Mesenchymal stem cell (in vitro differentiated cells and primary cell): ENCODE measurements around the gene AP4E1.

Experiments
- DNase-seq: peaks from one replicate; pipeline ENCODE4 v3.0.0-alpha.2; 2013
- H2AFZ ChIP-seq: one replicate; pipeline ENCODE4 v1.6.1; 2013; ENCODE audit warnings: low read depth, mild to moderate bottlenecking, control low read depth, inconsistent platforms, low read length, moderate library complexity
- H2AK5ac ChIP-seq: 2 replicates; pipeline ENCODE4 v1.6.1; 2013; ENCODE audit warnings: low read length, moderate library complexity, mild to moderate bottlenecking, inconsistent platforms; ENCODE audit not compliant: severe bottlenecking
- H2BK120ac ChIP-seq: one replicate; pipeline ENCODE4 v1.6.1; 2013; ENCODE audit warnings: low read depth, mild to moderate bottlenecking, inconsistent platforms, low read length, moderate library complexity
- H2BK12ac ChIP-seq, 2 experiments: one replicate each; pipeline ENCODE4 v1.6.1; 2013; ENCODE audit warnings: inconsistent platforms in 2 of 2, low read length in 2 of 2, mild to moderate bottlenecking in 2 of 2, moderate library complexity in 2 of 2, control low read depth in 1 of 2
- H2BK15ac ChIP-seq: one replicate; pipeline ENCODE4 v1.6.1; 2013; ENCODE audit warnings: mild to moderate bottlenecking, low read depth, inconsistent platforms; ENCODE audit not compliant: poor library complexity, severe bottlenecking
- H2BK5ac ChIP-seq: 2 replicates; pipeline ENCODE4 v1.6.1; 2013; ENCODE audit warnings: low read depth, mild to moderate bottlenecking, low read length, control low read depth, inconsistent platforms; ENCODE audit not compliant: poor library complexity, severe bottlenecking
- H3K14ac ChIP-seq, 2 experiments: one replicate each; pipeline ENCODE4 v1.6.1; 2013; ENCODE audit warnings: inconsistent platforms in 2 of 2, low read length in 2 of 2, control low read depth in 1 of 2, mild to moderate bottlenecking in 1 of 2, moderate library complexity in 1 of 2
- H3K18ac ChIP-seq, 2 experiments: one replicate each; pipeline ENCODE4 v1.6.1; 2013; ENCODE audit warnings: inconsistent platforms in 2 of 2, low read length in 2 of 2, control low read depth in 1 of 2, low read depth in 1 of 2, mild to moderate bottlenecking in 1 of 2
- H3K23ac ChIP-seq, 2 experiments: one replicate each; pipeline ENCODE4 v1.6.1; 2013; ENCODE audit warnings: inconsistent platforms in 2 of 2, low read length in 2 of 2, mild to moderate bottlenecking in 2 of 2, moderate library complexity in 2 of 2, control low read depth in 1 of 2
- H3K27ac ChIP-seq: 2 replicates; pipeline ENCODE4 v1.5.1; 2013; ENCODE audit warnings: mild to moderate bottlenecking, moderate library complexity, low read length, control low read depth, inconsistent platforms; ENCODE audit not compliant: poor library complexity, severe bottlenecking
- H3K27me3 ChIP-seq, 2 experiments: 2 replicates each; pipeline versions ENCODE4 v1.6.1 to v1.7.0; 2013; ENCODE audit warnings: low read length in 2 of 2, mild to moderate bottlenecking in 2 of 2, moderate library complexity in 2 of 2, control low read depth in 1 of 2, inconsistent platforms in 1 of 2; ENCODE audit not compliant: control insufficient read depth in 1 of 2, insufficient read depth in 1 of 2
- H3K36me3 ChIP-seq, 2 experiments: 2 replicates each; pipeline versions ENCODE4 v1.6.1 to v1.7.0; 2013; ENCODE audit warnings: low read length in 2 of 2, control low read depth in 1 of 2, inconsistent platforms in 1 of 2, low read depth in 1 of 2, mild to moderate bottlenecking in 1 of 2; ENCODE audit not compliant: insufficient read depth in 2 of 2, control insufficient read depth in 1 of 2
- H3K4ac ChIP-seq, 2 experiments: one replicate each; pipeline ENCODE4 v1.6.1; 2013; ENCODE audit warnings: inconsistent platforms in 2 of 2, low read length in 2 of 2, mild to moderate bottlenecking in 2 of 2, moderate library complexity in 2 of 2, control low read depth in 1 of 2, low read depth in 1 of 2
- H3K4me1 ChIP-seq: 2 replicates; pipeline ENCODE4 v1.6.1; 2013; ENCODE audit warnings: low read depth, low read length, control low read depth; ENCODE audit not compliant: control insufficient read depth, insufficient read depth
- H3K4me2 ChIP-seq: 2 replicates; pipeline ENCODE4 v1.6.1; 2013; ENCODE audit warnings: low read length, mild to moderate bottlenecking, inconsistent platforms; ENCODE audit not compliant: poor library complexity, severe bottlenecking
- H3K4me3 ChIP-seq, 2 experiments: 2 replicates each; pipeline versions ENCODE4 v1.5.1 to v1.7.0; 2013; ENCODE audit warnings: low read length in 2 of 2, mild to moderate bottlenecking in 2 of 2, control low read depth in 1 of 2, low read depth in 1 of 2; ENCODE audit not compliant: insufficient read depth in 1 of 2
- H3K79me1 ChIP-seq: replicated peaks from 2 replicates; pipeline ENCODE4 v1.6.1; 2013; ENCODE audit warnings: mild to moderate bottlenecking, control low read depth, low read length, inconsistent platforms; ENCODE audit not compliant: poor library complexity, severe bottlenecking
- H3K9ac ChIP-seq: 2 replicates; pipeline ENCODE4 v1.7.0; 2013; ENCODE audit warnings: mild to moderate bottlenecking, low read length, moderate library complexity
- H3K9me3 ChIP-seq: 2 replicates; pipeline ENCODE4 v1.7.0; 2013; ENCODE audit warnings: mild to moderate bottlenecking, low read length; ENCODE audit not compliant: control insufficient read depth
- H4K8ac ChIP-seq: one replicate; pipeline ENCODE4 v1.6.1; 2013; ENCODE audit warnings: inconsistent platforms, mild to moderate bottlenecking, low read length, moderate library complexity
- H4K91ac ChIP-seq: one replicate; pipeline ENCODE4 v1.6.1; 2013; ENCODE audit warnings: mild to moderate bottlenecking, low read length, inconsistent platforms
- WGBS: methylation state at CpG from one replicate; pipeline ENCODE4 v1.1.7; 2013; ENCODE audit warnings: mixed read lengths; 5-methylcytosine and 5-hydroxymethylcytosine counted together

AP4E1 gene

GRCh38 chr15:50929062-50929461, 20.6 kb downstream of the AP4E1 start:
- no peak overlapping the region for H2AFZ ChIP-seq
- H3K36me3 ChIP-seq: peaks cover 7 to 72% of the 10 kb centered on the region in 2 experiments
- no peak overlapping the region for H3K4me3 ChIP-seq

GRCh38 chr15:50930792-50931191, 22.3 kb downstream of the AP4E1 start:
- Histone ChIP-seq H3K9me3 (no peaks in the 10 kb centered on the region), H4K8ac (no peak overlapping the region), H3K27me3 (no peaks in the 10 kb centered on the region), H3K79me1 (peaks cover 6% of the 10 kb centered on the region), H2BK120ac (no peak overlapping the region), H2BK12ac (no peak overlapping the region), H3K9ac (no peak overlapping the region), H3K4ac (no peak overlapping the region), H3K4me3 (no peak overlapping the region), H2AK5ac (no peak overlapping the region), H3K36me3 (peaks cover 7 to 77% of the 10 kb centered on the region in 2 experiments), H3K4me2 (no peak overlapping the region), H2AFZ (no peak overlapping the region), H3K23ac (no peak overlapping the region), H3K14ac (no peak overlapping the region), H4K91ac (no peak overlapping the region), H3K18ac (no peak overlapping the region), H3K4me1 (no peaks in the 10 kb centered on the region), H3K27ac (no peak overlapping the region), H2BK15ac (no peak overlapping the region), H2BK5ac (no peak overlapping the region)
- 100% methylated on average over 1 of the region's 1 CpG for WGBS
- no peak for DNase-seq

More at GRCh38 chr15:50929062-50929461, 20.6 kb downstream of the AP4E1 start:
- Histone ChIP-seq H3K4me2 (no peak overlapping the region), H2BK5ac (no peak overlapping the region), H2AK5ac (no peak overlapping the region), H3K14ac (no peak overlapping the region), H2BK120ac (no peak overlapping the region), H3K79me1 (peaks cover 6% of the 10 kb centered on the region), H4K8ac (no peak overlapping the region), H3K4ac (no peak overlapping the region), H3K27ac (no peak overlapping the region), H4K91ac (no peak overlapping the region), H2BK15ac (no peak overlapping the region), H2BK12ac (no peak overlapping the region), H3K9me3 (no peaks in the 10 kb centered on the region), H3K27me3 (no peaks in the 10 kb centered on the region), H3K4me1 (no peaks in the 10 kb centered on the region), H3K18ac (no peak overlapping the region), H3K23ac (no peak overlapping the region), H3K9ac (no peak overlapping the region)
- no CpG with 5 or more reads among the region's 1 CpG for WGBS
- DNase-seq: no peak

GRCh38 chr15:50933341-50933740, 24.9 kb downstream of the AP4E1 start:
- Histone ChIP-seq H3K9ac (no peak overlapping the region), H2BK12ac (no peak overlapping the region)
- WGBS: 100% methylated on average over 1 of the region's 1 CpG

GRCh38 chr15:50938525-50938924, 30.0 kb downstream of the AP4E1 start:
- Histone ChIP-seq H3K4ac (no peak overlapping the region), H3K4me1 (no peaks in the 10 kb centered on the region), H3K9me3 (no peaks in the 10 kb centered on the region), H4K8ac (no peak overlapping the region), H3K79me1 (no peaks in the 10 kb centered on the region), H2AFZ (no peak overlapping the region), H3K27me3 (no peaks in the 10 kb centered on the region), H2BK12ac (no peak overlapping the region), H3K18ac (no peak overlapping the region), H3K14ac (no peak overlapping the region), H2BK15ac (no peak overlapping the region), H3K27ac (no peak overlapping the region), H4K91ac (no peak overlapping the region), H2BK120ac (no peak overlapping the region), H3K4me2 (no peak overlapping the region), H3K36me3 (peaks cover 5 to 55% of the 10 kb centered on the region in 2 experiments), H3K23ac (no peak overlapping the region), H2AK5ac (no peak overlapping the region), H2BK5ac (no peak overlapping the region), H3K9ac (no peak overlapping the region), H3K4me3 (no peak overlapping the region)
- WGBS: 96% methylated on average over 4 of the region's 4 CpGs
- DNase-seq: no peak

More at GRCh38 chr15:50933341-50933740, 24.9 kb downstream of the AP4E1 start:
- peaks cover 7 to 73% of the 10 kb centered on the region in 2 experiments for H3K36me3 ChIP-seq
- H3K27me3 ChIP-seq: no peaks in the 10 kb centered on the region
- no peak overlapping the region for H3K27ac ChIP-seq
- no peak overlapping the region for H3K18ac ChIP-seq
- H4K91ac ChIP-seq: no peak overlapping the region
- H3K4me1 ChIP-seq: no peaks in the 10 kb centered on the region
- H2BK15ac ChIP-seq: no peak overlapping the region
- no peak overlapping the region for H2BK120ac ChIP-seq
- H2AK5ac ChIP-seq: no peak overlapping the region
- no peak overlapping the region for H2BK5ac ChIP-seq
- H4K8ac ChIP-seq: no peak overlapping the region
- H3K4me3 ChIP-seq: no peak overlapping the region
- no peak overlapping the region for H2AFZ ChIP-seq
- no peak overlapping the region for H3K4me2 ChIP-seq
- no peak overlapping the region for H3K14ac ChIP-seq
- no peaks in the 10 kb centered on the region for H3K9me3 ChIP-seq
- DNase-seq: no peak
- peaks cover 1% of the 10 kb centered on the region for H3K79me1 ChIP-seq
- H3K23ac ChIP-seq: no peak overlapping the region
- no peak overlapping the region for H3K4ac ChIP-seq
